HFF-Myc (cell line): ENCODE data around the gene GBX2.

Source experiments
- DNase-seq: peaks from one replicate; pipeline ENCODE4 v3.0.0-alpha.2; 2011; ENCODE audit warnings: low read depth; ENCODE audit errors: extremely low read depth
- H3K4me3 ChIP-seq: replicated peaks from 2 replicates; pipeline ENCODE4 v1.5.1; 2011; ENCODE audit warnings: low read depth, mild to moderate bottlenecking, control low read depth, low read length
- TF ChIP-seq, protein P1 (sequence below): IDR thresholded peaks from 2 replicates; pipeline ENCODE4 v1.5.1; 2012; ENCODE audit warnings: mild to moderate bottlenecking, low read depth, low read length, control low read depth; ENCODE audit errors: missing control alignments

Gene GBX2

GRCh38 chr2:236164925-236165841 lies 3.0 kb downstream of the GBX2 start:
- TF ChIP-seq, protein P1, sequence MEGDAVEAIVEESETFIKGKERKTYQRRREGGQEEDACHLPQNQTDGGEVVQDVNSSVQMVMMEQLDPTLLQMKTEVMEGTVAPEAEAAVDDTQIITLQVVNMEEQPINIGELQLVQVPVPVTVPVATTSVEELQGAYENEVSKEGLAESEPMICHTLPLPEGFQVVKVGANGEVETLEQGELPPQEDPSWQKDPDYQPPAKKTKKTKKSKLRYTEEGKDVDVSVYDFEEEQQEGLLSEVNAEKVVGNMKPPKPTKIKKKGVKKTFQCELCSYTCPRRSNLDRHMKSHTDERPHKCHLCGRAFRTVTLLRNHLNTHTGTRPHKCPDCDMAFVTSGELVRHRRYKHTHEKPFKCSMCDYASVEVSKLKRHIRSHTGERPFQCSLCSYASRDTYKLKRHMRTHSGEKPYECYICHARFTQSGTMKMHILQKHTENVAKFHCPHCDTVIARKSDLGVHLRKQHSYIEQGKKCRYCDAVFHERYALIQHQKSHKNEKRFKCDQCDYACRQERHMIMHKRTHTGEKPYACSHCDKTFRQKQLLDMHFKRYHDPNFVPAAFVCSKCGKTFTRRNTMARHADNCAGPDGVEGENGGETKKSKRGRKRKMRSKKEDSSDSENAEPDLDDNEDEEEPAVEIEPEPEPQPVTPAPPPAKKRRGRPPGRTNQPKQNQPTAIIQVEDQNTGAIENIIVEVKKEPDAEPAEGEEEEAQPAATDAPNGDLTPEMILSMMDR: no peak
- no peak overlapping the region for H3K4me3 ChIP-seq
- DNase-seq: no peak

GRCh38 chr2:236164201-236164924 lies 3.8 kb downstream of the GBX2 start:
- DNase-seq: no peak
- no peak overlapping the region; the same call in 1 of the 2 replicates for H3K4me3 ChIP-seq

DNA sequence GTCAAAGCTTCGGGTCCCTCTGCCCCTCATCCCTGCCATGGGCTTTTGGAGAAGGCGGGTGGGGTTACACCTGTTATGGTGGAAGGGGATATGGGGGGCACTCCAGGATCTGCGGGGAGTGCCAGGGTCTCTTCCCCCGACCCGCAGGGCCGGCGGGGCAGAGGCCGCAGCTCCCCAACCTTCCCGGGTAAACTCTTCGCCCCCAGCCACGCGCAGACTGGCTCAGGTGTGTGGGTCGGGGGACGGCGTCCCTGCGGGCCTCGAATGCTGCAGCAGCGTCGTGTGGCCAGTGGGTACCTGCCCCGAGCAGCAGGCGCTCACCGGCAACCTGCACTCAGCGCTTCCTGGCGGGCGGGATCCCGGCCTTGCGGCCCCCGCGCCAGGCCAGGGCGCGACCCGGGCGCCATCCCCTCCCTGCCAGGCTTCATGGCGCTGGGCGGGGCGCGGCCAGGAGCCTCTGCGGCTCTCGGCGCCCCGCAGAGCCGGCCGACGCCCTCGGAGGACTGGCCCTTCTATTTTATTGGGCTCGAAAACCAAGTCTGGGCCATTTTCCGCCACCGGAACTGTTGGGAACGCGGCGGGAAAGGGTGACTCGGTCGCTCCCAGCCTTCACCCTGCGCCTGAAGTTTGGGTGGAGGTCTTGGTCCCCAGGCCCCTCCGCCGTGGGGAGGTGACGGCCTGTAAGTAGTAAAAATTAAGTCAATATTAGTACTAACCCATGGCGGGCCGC lies 4.5 kb downstream of the GBX2 start:
- DNase-seq: no peak
- TF ChIP-seq, protein P1: no peak
- no peak overlapping the region; the same call in 1 of the 2 replicates for H3K4me3 ChIP-seq

More at GRCh38 chr2:236164201-236164924, 3.8 kb downstream of the GBX2 start:
- TF ChIP-seq, protein P1: no peak

DNA sequence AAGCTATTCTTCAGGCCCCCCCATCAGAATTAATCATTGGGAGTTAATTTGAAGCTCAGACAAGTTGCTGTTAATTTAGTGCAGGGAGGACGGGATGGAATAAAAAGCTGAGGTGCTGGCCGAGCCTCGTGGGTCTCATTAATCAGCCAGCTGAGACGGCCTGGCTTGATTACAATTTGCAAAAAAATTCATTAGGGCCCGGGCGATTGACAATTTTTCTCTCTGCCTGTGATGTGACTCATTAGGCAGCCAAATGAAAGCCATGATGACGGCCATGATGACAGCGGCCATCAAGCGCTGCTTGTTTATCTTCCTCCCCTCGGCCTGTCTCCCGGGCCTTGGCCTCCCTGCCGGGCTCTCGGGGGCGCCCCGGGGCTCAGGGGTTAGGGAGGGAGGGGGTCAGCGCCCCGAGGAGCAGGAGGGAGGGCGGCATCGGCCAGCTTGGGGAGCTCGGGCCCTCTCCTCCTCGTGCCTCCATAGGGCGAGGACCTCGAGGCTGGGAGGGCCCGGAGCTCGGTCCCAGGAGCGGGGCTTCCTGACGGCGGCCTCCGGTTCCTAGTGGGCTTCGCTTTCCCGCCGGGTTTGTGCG lies 5.2 kb downstream of the GBX2 start:
- no peak for DNase-seq
- no peak overlapping the region for H3K4me3 ChIP-seq
- TF ChIP-seq, protein P1: no peak

- TF ChIP-seq, protein P1: no peak
- DNase-seq: no peak
- H3K4me3 ChIP-seq: no peak overlapping the region
These were observed 5.9 kb downstream of the GBX2 start for GRCh38 chr2:236162031-236162845.
